ENCODE results near the gene DDX10.

The DDX10 gene

DNA sequence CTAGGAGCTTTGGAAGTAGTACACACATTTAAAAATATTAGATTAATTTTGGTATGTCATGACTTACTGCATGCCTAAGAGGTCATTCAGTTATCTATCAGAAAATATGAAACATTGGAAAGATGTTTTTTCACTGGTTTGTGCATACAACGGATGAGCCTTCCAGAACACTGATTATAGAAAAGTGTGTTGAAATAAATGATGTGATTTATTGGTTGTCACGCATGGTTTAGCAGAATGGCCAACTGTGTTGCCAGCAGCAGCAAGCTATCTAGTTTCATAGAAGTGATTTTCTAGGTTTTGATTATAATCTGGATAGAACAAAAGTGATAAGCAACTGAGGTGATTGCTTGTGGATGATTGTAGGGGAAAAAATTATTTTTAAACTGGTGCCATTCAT is 53.6 kb downstream of the DDX10 start:
- TF ChIP-seq ZFX (IDR thresholded peaks at IDR 0.05) = no peak
- TF ChIP-seq, protein P1, sequence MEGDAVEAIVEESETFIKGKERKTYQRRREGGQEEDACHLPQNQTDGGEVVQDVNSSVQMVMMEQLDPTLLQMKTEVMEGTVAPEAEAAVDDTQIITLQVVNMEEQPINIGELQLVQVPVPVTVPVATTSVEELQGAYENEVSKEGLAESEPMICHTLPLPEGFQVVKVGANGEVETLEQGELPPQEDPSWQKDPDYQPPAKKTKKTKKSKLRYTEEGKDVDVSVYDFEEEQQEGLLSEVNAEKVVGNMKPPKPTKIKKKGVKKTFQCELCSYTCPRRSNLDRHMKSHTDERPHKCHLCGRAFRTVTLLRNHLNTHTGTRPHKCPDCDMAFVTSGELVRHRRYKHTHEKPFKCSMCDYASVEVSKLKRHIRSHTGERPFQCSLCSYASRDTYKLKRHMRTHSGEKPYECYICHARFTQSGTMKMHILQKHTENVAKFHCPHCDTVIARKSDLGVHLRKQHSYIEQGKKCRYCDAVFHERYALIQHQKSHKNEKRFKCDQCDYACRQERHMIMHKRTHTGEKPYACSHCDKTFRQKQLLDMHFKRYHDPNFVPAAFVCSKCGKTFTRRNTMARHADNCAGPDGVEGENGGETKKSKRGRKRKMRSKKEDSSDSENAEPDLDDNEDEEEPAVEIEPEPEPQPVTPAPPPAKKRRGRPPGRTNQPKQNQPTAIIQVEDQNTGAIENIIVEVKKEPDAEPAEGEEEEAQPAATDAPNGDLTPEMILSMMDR (conservative IDR thresholded peaks at IDR 0.05) = no peak

DNA sequence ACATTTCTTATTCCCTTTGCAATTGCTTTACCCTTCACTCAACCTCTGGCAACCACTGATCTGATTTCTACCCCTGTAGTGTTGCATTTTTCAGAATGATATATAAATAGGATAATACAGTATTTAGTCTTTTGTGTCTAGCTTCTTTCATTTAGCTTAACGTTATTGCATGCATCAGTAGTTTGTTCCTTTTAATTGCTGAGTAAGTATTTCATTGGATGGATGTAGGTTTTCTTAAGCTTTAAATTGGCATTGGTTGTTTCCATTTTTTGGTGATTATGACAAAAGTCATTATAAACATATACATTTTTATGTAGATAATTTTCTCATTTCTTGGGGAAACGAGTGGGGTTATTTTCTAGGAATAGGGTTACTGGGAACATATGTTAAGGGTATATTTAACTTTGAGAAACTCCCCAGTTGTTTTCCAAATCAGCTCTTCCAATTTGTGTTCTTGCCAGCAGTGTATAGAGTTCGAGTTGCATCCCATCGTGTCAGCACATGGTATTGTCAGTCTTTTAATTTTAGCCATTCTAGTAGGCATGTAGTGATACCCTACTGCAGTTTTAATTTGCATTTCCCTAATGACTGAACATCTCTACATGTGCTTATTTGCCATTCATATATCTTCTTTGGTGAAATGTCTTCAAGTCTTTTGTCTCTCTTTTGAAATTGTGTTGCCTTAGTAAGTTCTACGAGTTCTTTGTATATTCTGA is 60.3 kb downstream of the DDX10 start:
- TF ChIP-seq, protein P1 (conservative IDR thresholded peaks at IDR 0.05) = no peak
- TF ChIP-seq ZFX (IDR thresholded peaks at IDR 0.05) = no peak
- H3K27ac ChIP-seq = no peak overlapping the region

More for the DNA sequence above, 53.6 kb downstream of the DDX10 start:
- no peak overlapping the region for H3K27ac ChIP-seq

DNA sequence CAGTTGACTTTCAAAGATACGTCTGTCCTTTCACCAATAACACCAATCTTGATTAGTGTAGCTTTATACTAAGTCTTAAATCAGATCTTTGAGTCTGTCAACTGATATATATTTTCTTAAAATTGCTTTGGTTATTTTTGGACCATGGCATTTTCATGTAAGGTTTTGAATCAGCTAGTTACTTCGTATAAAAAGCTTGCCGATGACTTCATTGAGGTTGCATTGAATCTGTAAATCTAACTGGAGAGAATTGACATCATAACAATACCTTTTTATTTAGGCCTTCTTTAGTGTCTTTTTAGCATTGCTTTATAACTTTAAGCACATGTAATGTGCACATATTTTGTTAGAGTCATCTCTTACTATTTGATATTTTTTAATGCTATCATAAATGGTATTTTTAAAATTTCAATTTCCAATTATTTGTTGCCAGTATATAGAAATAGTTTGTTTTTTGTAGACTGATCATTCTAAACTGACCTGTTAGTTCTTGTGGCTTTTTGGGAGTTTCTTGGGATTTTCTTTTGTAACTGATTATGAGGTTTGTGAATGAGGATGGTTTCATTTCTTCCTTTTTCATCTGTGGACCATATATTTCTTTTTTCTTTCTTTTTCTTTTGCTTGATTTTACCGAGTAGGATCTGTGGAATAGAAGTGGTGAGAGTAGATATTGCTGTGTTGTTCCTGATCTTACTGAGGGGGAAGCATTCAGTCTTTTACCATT is 61.4 kb downstream of the DDX10 start:
- H3K27ac ChIP-seq = no peak overlapping the region
- TF ChIP-seq, protein P1 (conservative IDR thresholded peaks at IDR 0.05) = no peak
- TF ChIP-seq ZFX (IDR thresholded peaks at IDR 0.05) = no peak

DNA sequence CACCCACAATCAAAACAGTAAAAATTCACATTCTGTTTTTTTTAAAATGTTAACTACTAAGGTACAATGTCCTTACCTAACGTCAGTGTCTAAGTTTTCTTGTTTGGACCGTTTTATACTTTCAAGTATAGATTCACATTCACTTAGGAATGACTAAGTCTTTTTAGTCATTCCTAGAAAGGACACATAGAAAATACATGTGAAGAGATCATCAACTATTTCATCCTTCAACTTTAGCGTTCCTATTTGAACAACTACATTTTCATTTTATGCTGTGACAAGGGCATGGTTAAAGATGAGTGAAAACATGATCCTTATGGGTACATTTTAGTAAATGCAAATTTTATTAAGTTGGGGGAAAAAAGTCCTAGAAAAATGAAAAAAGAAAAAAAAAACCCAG is 62.8 kb downstream of the DDX10 start:
- TF ChIP-seq, protein P1 (conservative IDR thresholded peaks at IDR 0.05) = no peak
- TF ChIP-seq ZFX (IDR thresholded peaks at IDR 0.05) = no peak
- no peak overlapping the region for H3K27ac ChIP-seq

DNA sequence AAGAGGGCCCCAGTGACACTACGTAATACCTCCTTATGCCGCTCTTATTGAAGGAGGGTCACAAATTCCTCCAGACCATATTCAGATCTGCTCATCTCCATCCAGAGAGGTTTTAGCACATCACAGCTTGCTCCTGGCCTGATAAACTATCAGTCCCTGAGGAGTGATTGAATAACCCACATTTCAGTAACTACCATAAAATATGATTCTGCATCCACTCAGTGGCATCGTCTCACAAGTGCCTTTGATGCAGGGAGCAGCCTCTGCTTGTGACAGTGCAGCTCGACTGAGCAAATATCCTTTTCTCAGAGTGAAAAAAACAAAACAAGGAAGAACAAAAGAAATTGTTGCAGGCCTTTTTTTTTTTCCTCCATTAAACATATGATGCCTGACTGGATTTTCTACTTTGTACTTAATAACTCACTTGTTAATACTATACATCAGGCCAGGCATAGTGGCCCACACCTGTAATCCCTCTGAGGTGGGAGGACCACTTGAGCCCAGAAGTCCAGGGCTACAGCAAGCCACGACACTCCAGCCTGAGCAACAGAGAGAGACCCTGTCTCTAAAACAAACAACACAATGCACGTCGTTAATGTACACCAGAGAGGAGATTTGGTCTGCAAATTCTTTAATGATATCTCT is 64.5 kb downstream of the DDX10 start:
- no peak for TF ChIP-seq ZFX (IDR thresholded peaks at IDR 0.05)
- TF ChIP-seq, protein P1 (conservative IDR thresholded peaks at IDR 0.05) = no peak
- H3K27ac ChIP-seq = no peak overlapping the region

DNA sequence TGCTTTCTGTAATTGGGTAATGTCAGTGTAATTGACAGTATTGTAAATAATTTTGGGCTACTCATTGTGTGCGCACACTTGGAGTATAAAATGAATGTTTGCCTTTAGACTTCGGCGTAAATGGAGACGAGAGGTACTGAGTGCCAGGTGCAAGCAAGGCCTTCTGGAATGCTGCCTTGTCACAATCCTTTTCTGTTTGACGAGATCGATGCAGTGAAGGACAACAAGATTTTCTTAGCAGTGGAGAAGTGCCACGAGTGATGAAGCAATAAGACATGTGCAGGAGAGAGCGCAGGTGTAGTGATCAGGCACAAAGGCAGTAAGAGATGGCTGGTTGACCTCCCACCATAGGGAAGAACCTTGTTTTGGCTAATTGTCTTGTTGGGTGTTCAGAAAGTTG is 67.5 kb downstream of the DDX10 start:
- TF ChIP-seq, protein P1 (conservative IDR thresholded peaks at IDR 0.05) = no peak
- no peak for TF ChIP-seq ZFX (IDR thresholded peaks at IDR 0.05)
- no peak overlapping the region for H3K27ac ChIP-seq
